ENCODE data around the gene CHD2.

DNA sequence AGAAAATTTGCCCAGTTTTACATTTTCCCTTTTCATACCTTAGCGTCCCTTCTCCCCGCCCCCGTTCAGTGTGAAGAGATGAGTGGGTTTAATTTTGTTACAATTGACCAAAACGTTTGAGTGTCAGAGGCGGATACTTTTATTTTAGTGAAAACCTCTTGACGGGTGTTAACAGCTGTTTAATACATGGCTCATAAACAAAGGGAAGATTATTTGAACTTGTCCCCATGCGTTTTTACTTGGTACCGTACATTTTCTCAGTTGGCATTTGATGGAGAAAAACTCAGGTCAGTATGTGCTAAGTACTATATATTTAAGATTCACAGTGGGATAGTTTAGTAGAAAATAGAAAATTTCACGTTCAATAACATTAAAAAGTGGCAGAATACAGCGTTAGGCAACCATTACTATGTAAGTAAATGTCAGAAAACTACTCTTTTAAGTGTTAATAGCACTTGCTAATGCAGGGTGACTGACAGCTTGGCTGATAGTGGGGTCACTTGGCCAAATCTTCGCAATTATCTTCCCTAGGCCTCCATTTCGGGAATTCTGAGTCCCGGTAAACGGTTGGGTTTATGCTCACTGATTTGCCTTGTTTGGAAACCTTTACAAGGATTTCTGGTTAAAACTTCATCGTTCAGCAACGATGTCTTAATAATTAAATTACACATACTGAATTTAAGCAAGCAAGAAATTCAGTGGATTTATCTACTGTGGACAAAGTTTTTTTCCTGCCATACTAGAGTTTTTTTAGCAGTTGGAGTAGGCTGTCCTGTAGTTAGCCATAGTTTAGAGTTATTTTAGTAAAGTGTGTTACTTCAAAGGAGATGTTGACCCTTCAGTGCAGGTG lies 4.8 kb downstream of the CHD2 start:
- TF ChIP-seq, protein P1, sequence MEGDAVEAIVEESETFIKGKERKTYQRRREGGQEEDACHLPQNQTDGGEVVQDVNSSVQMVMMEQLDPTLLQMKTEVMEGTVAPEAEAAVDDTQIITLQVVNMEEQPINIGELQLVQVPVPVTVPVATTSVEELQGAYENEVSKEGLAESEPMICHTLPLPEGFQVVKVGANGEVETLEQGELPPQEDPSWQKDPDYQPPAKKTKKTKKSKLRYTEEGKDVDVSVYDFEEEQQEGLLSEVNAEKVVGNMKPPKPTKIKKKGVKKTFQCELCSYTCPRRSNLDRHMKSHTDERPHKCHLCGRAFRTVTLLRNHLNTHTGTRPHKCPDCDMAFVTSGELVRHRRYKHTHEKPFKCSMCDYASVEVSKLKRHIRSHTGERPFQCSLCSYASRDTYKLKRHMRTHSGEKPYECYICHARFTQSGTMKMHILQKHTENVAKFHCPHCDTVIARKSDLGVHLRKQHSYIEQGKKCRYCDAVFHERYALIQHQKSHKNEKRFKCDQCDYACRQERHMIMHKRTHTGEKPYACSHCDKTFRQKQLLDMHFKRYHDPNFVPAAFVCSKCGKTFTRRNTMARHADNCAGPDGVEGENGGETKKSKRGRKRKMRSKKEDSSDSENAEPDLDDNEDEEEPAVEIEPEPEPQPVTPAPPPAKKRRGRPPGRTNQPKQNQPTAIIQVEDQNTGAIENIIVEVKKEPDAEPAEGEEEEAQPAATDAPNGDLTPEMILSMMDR (IDR thresholded peaks at IDR 0.05; ENCODE audit: low read length): no peak
- no peak for TF ChIP-seq EZH2 (IDR thresholded peaks at IDR 0.05; ENCODE audit: borderline replicate concordance, low read length)

Data from OCI-LY1 (cell line).